Right lobe of liver (tissue), 6 donors: ENCODE results near the gene AFDN. TPM values are rescaled to one million over a fixed set of nuclear protein-coding genes. Genes with fewer than 3 reads are reported as not detected.

ENCODE experiments used
- ATAC-seq, 4 donors: fragments of 200-7000 bp; cut with Tn5 transposase; one replicate each; pipeline ENCODE4 v1.9.1; 2020; ENCODE audit warnings: mild to moderate bottlenecking in 4 of 4, moderate library complexity in 4 of 4
- DNase-seq, 3 donors: peaks; one replicate each; pipeline ENCODE4 v3.0.0-alpha.2; 2020
- H3K27ac ChIP-seq, 3 donors: fragments of 200-600 bp; one replicate each; pipeline ENCODE4 v1.8.0; 2022
- H3K27me3 ChIP-seq, 2 donors: fragments of 200-600 bp; one replicate each; pipeline ENCODE4 v1.8.0; 2022
- H3K36me3 ChIP-seq, 4 donors: fragments of 200-600 bp; sonication (generic) in 1 of 4; one replicate each; pipeline versions ENCODE4 v1.5.1 to v1.8.0; 2017 to 2022; ENCODE audit warnings: control low read depth in 1 of 4
- H3K4me1 ChIP-seq, 4 donors: fragments of 200-600 bp; sonication (generic) in 1 of 4; one replicate each; pipeline versions ENCODE4 v1.5.1 to v1.8.0; 2017 to 2022; ENCODE audit warnings: control low read depth in 1 of 4
- H3K4me3 ChIP-seq, 3 donors: fragments of 200-600 bp; one replicate each; pipeline ENCODE4 v1.8.0; 2022
- H3K9me3 ChIP-seq, 4 donors: fragments of 200-600 bp; sonication (generic) in 1 of 4; one replicate each; pipeline versions ENCODE4 v1.5.1 to v1.8.0; 2017 to 2022; ENCODE audit warnings: control low read depth in 1 of 4
- POLR2A ChIP-seq: fragments of 450-650 bp; IDR thresholded peaks from one replicate; pipeline ENCODE4 v1.6.1; 2017; ENCODE audit warnings: antibody characterized with exemption, mild to moderate bottlenecking
- WGBS: methylation state at CpG from one replicate; pipeline ENCODE4 v1.1.6; 2018; ENCODE audit warnings: low coverage, low lambda C conversion rate; ENCODE audit not compliant: insufficient coverage; ENCODE audit errors: missing lambda C conversion rate; 5-methylcytosine and 5-hydroxymethylcytosine counted together
- intact Hi-C, 2 donors: fragments of 100-400 bp; cut with DNase I; formaldehyde crosslinking; loops; one replicate each; pipeline versions ENCODE4 v1.11.2 to v1.14.1; 2022
- total RNA-seq, 6 experiments: library from RNA; depleted of rRNA in 2 of 6; stranded (reverse); fragments of >200 nt in 2 of 6; fragmentation: NEBNext Ultra II Directional in 3 of 6; extraction: Animal tissue kit (Norgen Biotek cat#: 25700) in 3 of 6; gene quantifications; one replicate each; pipeline versions ENCODE4 v1.1.0 to v1.2.4, GENCODE V29; 2016 to 2023
- TF ChIP-seq, protein P1 (sequence below), 4 donors: fragments of 200-600 bp in 3 of 4; fragments of 450-650 bp in 1 of 4; IDR thresholded peaks; one replicate each; pipeline versions ENCODE4 v1.5.1 to v1.8.0; 2016 to 2022; ENCODE audit warnings: antibody characterized with exemption in 4 of 4, mild to moderate bottlenecking in 2 of 4
- donor health status: DM: no; HTN: yes; CAD: no.
- donor health status: DM: no; HTN: no; CAD: no.
- donor health status: DM: no; HTN: no; CAD: no.
- donor health status: DM: no; HTN: yes; CAD: no.
- donor health status: DM: no; HTN: yes; CAD: no.

Gene AFDN
- total RNA-seq, 6 experiments from 2014 or later = 77.0 to 106 (median 85.5) TPM

- peaks cover 0 to 33% (median 14%) of the 10 kb centered on the region in 4 donors for H3K36me3 ChIP-seq
Observed at GRCh38 chr6:167953551-167953950, 126.8 kb downstream of the AFDN start.

GRCh38 chr6:167954151-167954550 lies 127.4 kb downstream of the AFDN start:
- TF ChIP-seq, protein P1, sequence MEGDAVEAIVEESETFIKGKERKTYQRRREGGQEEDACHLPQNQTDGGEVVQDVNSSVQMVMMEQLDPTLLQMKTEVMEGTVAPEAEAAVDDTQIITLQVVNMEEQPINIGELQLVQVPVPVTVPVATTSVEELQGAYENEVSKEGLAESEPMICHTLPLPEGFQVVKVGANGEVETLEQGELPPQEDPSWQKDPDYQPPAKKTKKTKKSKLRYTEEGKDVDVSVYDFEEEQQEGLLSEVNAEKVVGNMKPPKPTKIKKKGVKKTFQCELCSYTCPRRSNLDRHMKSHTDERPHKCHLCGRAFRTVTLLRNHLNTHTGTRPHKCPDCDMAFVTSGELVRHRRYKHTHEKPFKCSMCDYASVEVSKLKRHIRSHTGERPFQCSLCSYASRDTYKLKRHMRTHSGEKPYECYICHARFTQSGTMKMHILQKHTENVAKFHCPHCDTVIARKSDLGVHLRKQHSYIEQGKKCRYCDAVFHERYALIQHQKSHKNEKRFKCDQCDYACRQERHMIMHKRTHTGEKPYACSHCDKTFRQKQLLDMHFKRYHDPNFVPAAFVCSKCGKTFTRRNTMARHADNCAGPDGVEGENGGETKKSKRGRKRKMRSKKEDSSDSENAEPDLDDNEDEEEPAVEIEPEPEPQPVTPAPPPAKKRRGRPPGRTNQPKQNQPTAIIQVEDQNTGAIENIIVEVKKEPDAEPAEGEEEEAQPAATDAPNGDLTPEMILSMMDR (IDR thresholded peaks at IDR 0.05) = no peak
- TF ChIP-seq POLR2A = no peak
- 92% methylated on average over 3 of the region's 3 CpGs for WGBS
- intact Hi-C loops = no loop called here
- ATAC-seq (no peak), DNase-seq (no peak)
- peaks cover 0 to 27% (median 10%) of the 10 kb centered on the region in 4 donors for H3K36me3 ChIP-seq
- H3K27me3 ChIP-seq = no peaks in the 10 kb centered on the region
- H3K9me3 ChIP-seq = no peaks in the 10 kb centered on the region
- no peak overlapping the region for H3K27ac ChIP-seq
- H3K4me1 ChIP-seq = peaks cover 0 to 11% (median 4%) of the 10 kb centered on the region in 4 donors
- no peak overlapping the region for H3K4me3 ChIP-seq

More at GRCh38 chr6:167953551-167953950, 126.8 kb downstream of the AFDN start:
- no peaks in the 10 kb centered on the region for H3K9me3 ChIP-seq
- DNase-seq (no peak), ATAC-seq (no peak)
- H3K27ac ChIP-seq = no peak overlapping the region
- no peaks in the 10 kb centered on the region for H3K27me3 ChIP-seq
- no peak overlapping the region for H3K4me3 ChIP-seq
- H3K4me1 ChIP-seq = peaks cover 0 to 11% (median 4%) of the 10 kb centered on the region in 4 donors
- intact Hi-C loops = no loop called here
- WGBS = 94% methylated on average over 5 of the region's 5 CpGs
- TF ChIP-seq, protein P1 (IDR thresholded peaks at IDR 0.05) = no peak
- no peak for TF ChIP-seq POLR2A

DNA sequence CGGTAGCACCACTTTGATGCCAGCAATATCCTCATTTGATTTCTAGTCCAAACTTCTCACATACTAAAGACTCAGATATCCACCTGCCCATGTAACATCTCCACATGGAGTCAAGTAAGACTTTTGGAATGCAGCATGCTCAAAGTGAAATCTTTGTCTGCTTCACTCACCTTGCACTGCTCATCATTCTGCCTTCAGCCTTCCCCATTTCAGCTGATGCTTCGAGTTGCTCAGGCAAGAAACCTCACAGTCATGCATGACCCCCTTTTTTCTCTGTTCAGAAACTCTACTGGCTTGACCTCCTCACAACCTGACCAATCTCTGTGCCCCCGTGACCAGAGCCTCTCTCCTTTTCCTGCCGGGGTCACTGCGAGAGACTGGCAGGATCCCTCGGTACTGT lies 129.8 kb downstream of the AFDN start:
- intact Hi-C loops = no loop called here
- 100% methylated on average over 5 of the region's 6 CpGs for WGBS
- no peaks in the 10 kb centered on the region for H3K9me3 ChIP-seq
- no peaks in the 10 kb centered on the region for H3K27me3 ChIP-seq
- ATAC-seq = no peak
- no peak for DNase-seq
- H3K4me1 ChIP-seq = peaks cover 0 to 27% (median 4%) of the 10 kb centered on the region in 4 donors
- TF ChIP-seq, protein P1 (IDR thresholded peaks at IDR 0.05) = no peak
- no peak for TF ChIP-seq POLR2A
- H3K4me3 ChIP-seq = no peak overlapping the region
- H3K36me3 ChIP-seq = peaks cover 0 to 6% (median 2%) of the 10 kb centered on the region in 4 donors
- no peak overlapping the region for H3K27ac ChIP-seq

DNA sequence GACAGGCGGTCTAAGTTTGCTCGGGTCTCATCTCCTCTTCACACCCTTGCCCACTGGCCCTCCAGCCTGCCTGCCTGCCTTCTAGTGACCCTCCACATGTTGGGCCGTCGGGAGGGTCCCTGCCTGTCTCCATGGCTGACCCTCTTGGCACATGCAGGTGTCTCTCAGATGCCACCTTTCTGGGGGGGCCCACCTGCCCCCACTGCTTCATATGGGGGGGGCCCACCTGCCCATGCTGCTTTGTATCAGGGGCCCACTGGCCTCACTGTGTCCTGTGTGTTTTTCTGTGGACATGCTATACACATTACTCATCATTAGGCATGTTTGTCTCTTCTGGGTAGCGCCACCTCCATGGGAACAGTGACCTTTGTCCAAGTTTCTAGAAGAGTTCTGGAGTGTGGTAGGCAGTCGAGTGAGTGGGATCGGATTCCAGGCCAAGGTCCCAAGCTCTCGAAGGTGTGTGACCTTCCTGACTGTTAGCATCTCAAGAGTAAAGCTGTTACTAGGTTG lies 130.3 kb downstream of the AFDN start:
- ATAC-seq (peak; percentile 56 to 97 (median 73)), DNase-seq (no peak)
- Histone ChIP-seq H3K27me3 (no peaks in the 10 kb centered on the region), H3K9me3 (no peaks in the 10 kb centered on the region), H3K4me3 (no peak overlapping the region), H3K27ac (no peak overlapping the region), H3K36me3 (peaks cover 0 to under 1% (median 0%) of the 10 kb centered on the region in 4 donors), H3K4me1 (peaks cover 0 to 32% (median 4%) of the 10 kb centered on the region in 4 donors)
- WGBS = 29% methylated on average over 5 of the region's 8 CpGs
- TF ChIP-seq, protein P1 (IDR thresholded peaks at IDR 0.05) = no peak
- no peak for TF ChIP-seq POLR2A
- intact Hi-C loops = no loop called here
